ENCODE data around the gene RAD23B. TPM values are rescaled to one million over a fixed set of nuclear protein-coding genes. Genes with fewer than 3 reads are reported as not detected.

RAD23B gene
- total and polyA plus RNA-seq, 2 of the 13 experiments (the other 11 are each of a cell fraction or from before 2014, with no cell fraction given), result 133 to 156 TPM

DNA sequence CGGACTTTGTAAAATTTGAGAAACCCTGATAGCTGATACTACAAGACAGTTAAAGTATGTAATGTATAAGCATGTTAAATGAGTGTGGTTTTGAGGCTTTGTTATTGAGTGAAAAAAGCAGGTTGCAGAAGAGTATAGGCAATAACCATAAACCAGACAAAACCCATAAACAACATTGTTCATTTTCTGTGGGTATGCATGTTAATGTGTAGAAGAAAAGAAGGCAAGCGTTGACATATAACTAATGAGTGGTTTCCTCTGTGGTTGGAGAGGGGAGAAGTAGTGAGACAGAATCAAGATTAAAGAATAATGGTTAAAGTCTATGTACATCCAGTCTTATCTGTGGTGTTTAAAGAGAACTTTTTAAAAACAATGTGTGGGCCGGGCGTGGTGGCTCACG is 26.2 kb downstream of the RAD23B start:
- peaks cover 19 to 87% of the 10 kb centered on the region in 2 experiments for H3K36me3 ChIP-seq (replicated peaks in 1 of 2; ENCODE audit: control insufficient read depth in 1 of 2, insufficient read depth in 2 of 2, low read length in 2 of 2)
- H3K4me2 ChIP-seq (ENCODE audit: low read depth, low read length), result no peak overlapping the region
- WGBS (ENCODE audit: low lambda C conversion rate), result 96% methylated on average over 5 of the region's 5 CpGs
- CTCF ChIA-PET (ENCODE audit: low intra/inter-chr PET ratio, low total read pairs), result no interaction called here
- H2AFZ ChIP-seq (ENCODE audit: low read length), result no peak overlapping the region
- H3K4me3 ChIP-seq (replicated peaks in 1 of 3; ENCODE audit: insufficient read depth in 1 of 3, low read depth in 2 of 3, low read length in 3 of 3), result no peak overlapping the region
- TF ChIP-seq, protein P1, sequence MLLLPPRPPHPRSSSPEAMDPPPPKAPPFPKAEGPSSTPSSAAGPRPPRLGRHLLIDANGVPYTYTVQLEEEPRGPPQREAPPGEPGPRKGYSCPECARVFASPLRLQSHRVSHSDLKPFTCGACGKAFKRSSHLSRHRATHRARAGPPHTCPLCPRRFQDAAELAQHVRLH (CRISPR knock-in tag; IDR thresholded peaks at IDR 0.05; ENCODE audit: borderline replicate concordance, low read depth), result no peak
- TF ChIP-seq SP5 (CRISPR knock-in tag; IDR thresholded peaks at IDR 0.05; ENCODE audit: borderline replicate concordance, low read depth) (no peak), HNRNPUL1 (IDR thresholded peaks at IDR 0.05; ENCODE audit: low read depth, low read length) (no peak), GLI4 (CRISPR knock-in tag; IDR thresholded peaks at IDR 0.05; ENCODE audit: borderline replicate concordance) (no peak), MLXIP (CRISPR knock-in tag; IDR thresholded peaks at IDR 0.05; ENCODE audit: borderline replicate concordance) (no peak), ZIK1 (CRISPR knock-in tag; IDR thresholded peaks at IDR 0.05; ENCODE audit: borderline replicate concordance, low read depth) (no peak), HNF1B (CRISPR knock-in tag; IDR thresholded peaks at IDR 0.05) (no peak), SRSF4 (IDR thresholded peaks at IDR 0.05; ENCODE audit: low read depth, low read length, poor library complexity, severe bottlenecking) (no peak), ZNF577 (CRISPR knock-in tag; IDR thresholded peaks at IDR 0.05; ENCODE audit: borderline replicate concordance, low read depth) (no peak), NFE2L2 (IDR thresholded peaks at IDR 0.05; ENCODE audit: low read length) (no peak), TSC22D2 (CRISPR knock-in tag; IDR thresholded peaks at IDR 0.05; ENCODE audit: borderline replicate concordance) (no peak)
- H3K27me3 ChIP-seq (ENCODE audit: control insufficient read depth in 1 of 2, insufficient read depth in 2 of 2, low read length in 2 of 2), result no peaks in the 10 kb centered on the region
- H3K4me1 ChIP-seq (ENCODE audit: insufficient read depth, low read length), result peaks cover 45% of the 10 kb centered on the region
- peaks cover 92% of the 10 kb centered on the region for H3K79me2 ChIP-seq (ENCODE audit: insufficient read depth, low read length)
- FAIRE-seq, result no peak
- peaks cover 75% of the 10 kb centered on the region for H4K20me1 ChIP-seq (ENCODE audit: insufficient read depth, low read length)
- no peak overlapping the region for H3K9ac ChIP-seq (ENCODE audit: insufficient read depth, low read depth, low read length)
- no TSS peak for BruUV-seq (replicated peaks)
- POLR2A ChIA-PET, result interaction anchor here (1.5 kb wide), 1 partner anchor 13 kb away, joined by 4 read pairs; no protein-coding TSS in a partner anchor
- no peak for ATAC-seq
- intact Hi-C loops (cut with micrococcal nuclease; ENCODE audit: unreplicated experiment), result no loop called here
- no peaks in the 10 kb centered on the region for H3K9me3 ChIP-seq (ENCODE audit: low read length)
- no peak overlapping the region for H3K27ac ChIP-seq (ENCODE audit: extremely low read length, insufficient read depth, low read length)
- in situ Hi-C loops (cut with HindIII; ENCODE audit: extremely low pct_ligation_motif_present, low pct_unique_long_range_greater_than_20kb), result no loop called here
- DNase-seq (ENCODE audit: low spot score), result no peak

Data from HepG2 (cell line).